ENCODE measurements around the gene MACIR. TPM values are rescaled to one million over a fixed set of nuclear protein-coding genes. Genes with fewer than 3 reads are reported as not detected.

MACIR gene
- total and polyA plus RNA-seq, 12 donors = 1.9 to 19.9 (median 6.4) TPM

GRCh38 chr5:103291606-103292005 is 33.0 kb downstream of the MACIR start:
- intact Hi-C loops (cut with DNase I) = no loop called here
- Histone ChIP-seq H3K36me3 (replicated peaks in 1 of 2) (no peaks in the 10 kb centered on the region), H3K4me3 (no peak overlapping the region), H3K4me1 (replicated peaks in 1 of 2) (no peaks in the 10 kb centered on the region), H3K27me3 (no peaks in the 10 kb centered on the region), H3K9me3 (replicated peaks in 1 of 3) (no peaks in the 10 kb centered on the region), H3K27ac (no peak overlapping the region)
- 92 to 94% (median 94%) methylated on average over 4 of the region's 4 CpGs for WGBS, 4 donors
- TF ChIP-seq POLR2A (IDR thresholded peaks at IDR 0.05) (no peak), CTCF (IDR thresholded peaks at IDR 0.05) (no peak)
- DNase-seq = no peak

- 90 to 100% (median 95%) methylated on average over 1 of the region's 1 CpG for WGBS, 4 donors
- H3K9me3 ChIP-seq (replicated peaks in 1 of 3) = no peaks in the 10 kb centered on the region
- H3K4me3 ChIP-seq = no peak overlapping the region
- DNase-seq = no peak
- H3K4me1 ChIP-seq (replicated peaks in 1 of 2) = no peaks in the 10 kb centered on the region
- H3K36me3 ChIP-seq (replicated peaks in 1 of 2) = no peaks in the 10 kb centered on the region
- no peaks in the 10 kb centered on the region for H3K27me3 ChIP-seq
- intact Hi-C loops (cut with DNase I) = no loop called here
- no peak overlapping the region for H3K27ac ChIP-seq
- TF ChIP-seq POLR2A (IDR thresholded peaks at IDR 0.05) (no peak), CTCF (IDR thresholded peaks at IDR 0.05) (no peak)
Measured at GRCh38 chr5:103293099-103293498, 34.5 kb downstream of the MACIR start.

- TF ChIP-seq CTCF (IDR thresholded peaks at IDR 0.05) = no peak
- TF ChIP-seq POLR2A (IDR thresholded peaks at IDR 0.05) = no peak
- H3K4me3 ChIP-seq = no peak overlapping the region
- intact Hi-C loops (cut with DNase I) = no loop called here
- WGBS, 4 donors = 83 to 87% (median 85%) methylated on average over 3 of the region's 3 CpGs
- H3K4me1 ChIP-seq (replicated peaks in 1 of 2) = no peaks in the 10 kb centered on the region
- no peaks in the 10 kb centered on the region for H3K27me3 ChIP-seq
- no peaks in the 10 kb centered on the region for H3K36me3 ChIP-seq (replicated peaks in 1 of 2)
- H3K9me3 ChIP-seq (replicated peaks in 1 of 3) = no peaks in the 10 kb centered on the region
- no peak for DNase-seq
- no peak overlapping the region for H3K27ac ChIP-seq
Measured at GRCh38 chr5:103293719-103294118, 35.2 kb downstream of the MACIR start.

- DNase-seq = no peak
- H3K4me1 ChIP-seq (replicated peaks in 1 of 2) = no peaks in the 10 kb centered on the region
- H3K9me3 ChIP-seq (replicated peaks in 1 of 3) = no peaks in the 10 kb centered on the region
- 67 to 76% (median 72%) methylated on average over 5 of the region's 5 CpGs for WGBS, 4 donors
- no peaks in the 10 kb centered on the region for H3K36me3 ChIP-seq (replicated peaks in 1 of 2)
- TF ChIP-seq POLR2A (IDR thresholded peaks at IDR 0.05) (no peak), CTCF (IDR thresholded peaks at IDR 0.05) (no peak)
- intact Hi-C loops (cut with DNase I) = no loop called here
- H3K27me3 ChIP-seq = no peaks in the 10 kb centered on the region
- H3K4me3 ChIP-seq = no peak overlapping the region
- H3K27ac ChIP-seq = no peak overlapping the region
Measured at GRCh38 chr5:103294906-103295305, 36.3 kb downstream of the MACIR start.

All from adrenal gland (tissue), 12 donors.